NCI-H774 (cell line): ENCODE data around the gene SDHB.

Experiments
- DNase-seq: peaks from one replicate; lab custom pipeline; 2025; lab: John Stamatoyannopoulos, UW

SDHB gene

DNA sequence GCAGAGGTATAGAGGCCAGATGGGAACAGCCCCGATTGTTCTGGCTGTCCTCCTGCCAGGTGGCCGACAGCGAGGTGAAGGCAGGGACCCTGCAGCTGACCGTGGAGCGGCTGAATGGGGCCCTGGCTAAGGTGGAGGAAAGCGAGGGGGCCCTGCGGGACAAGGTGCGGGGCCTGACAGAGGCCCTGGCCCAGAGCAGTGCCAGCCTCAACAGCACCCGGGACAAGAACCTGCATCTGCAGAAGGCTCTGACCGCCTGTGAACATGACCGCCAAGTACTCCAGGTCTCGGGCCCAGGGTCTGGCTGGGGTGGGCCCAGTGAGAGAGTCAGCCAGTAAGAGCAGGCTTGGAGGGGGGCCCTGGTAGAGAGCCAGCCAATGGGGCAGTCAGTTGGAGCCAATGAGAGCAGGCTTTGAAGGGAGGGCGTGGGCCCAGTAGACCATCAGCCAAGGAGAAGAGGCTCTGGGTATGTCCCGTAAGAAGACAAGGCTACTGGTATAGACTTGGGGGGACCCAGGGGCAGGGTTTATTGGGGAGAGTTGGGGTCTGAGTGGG is 84.7 kb downstream of the SDHB start:
- no peak for DNase-seq
